Activated T-helper 1 cell treated with anti-CD3 and anti-CD28 coated beads, Interleukin-2, amount 50 U/mL, for 16 hours (primary cell): ENCODE data around the gene SNHG17.
"Not testable (repeated sequence)": the region's sequence is repeated elsewhere in the genome, so short reads cannot be mapped to it uniquely, and the experiment has no call there.

Experiments
- DNase-seq, 2 donors: peaks; one replicate each; pipeline ENCODE4 v3.0.0-alpha.2; 2020; ENCODE audit warnings: low read depth in 1 of 2, low spot score in 1 of 2

The SNHG17 gene

DNA sequence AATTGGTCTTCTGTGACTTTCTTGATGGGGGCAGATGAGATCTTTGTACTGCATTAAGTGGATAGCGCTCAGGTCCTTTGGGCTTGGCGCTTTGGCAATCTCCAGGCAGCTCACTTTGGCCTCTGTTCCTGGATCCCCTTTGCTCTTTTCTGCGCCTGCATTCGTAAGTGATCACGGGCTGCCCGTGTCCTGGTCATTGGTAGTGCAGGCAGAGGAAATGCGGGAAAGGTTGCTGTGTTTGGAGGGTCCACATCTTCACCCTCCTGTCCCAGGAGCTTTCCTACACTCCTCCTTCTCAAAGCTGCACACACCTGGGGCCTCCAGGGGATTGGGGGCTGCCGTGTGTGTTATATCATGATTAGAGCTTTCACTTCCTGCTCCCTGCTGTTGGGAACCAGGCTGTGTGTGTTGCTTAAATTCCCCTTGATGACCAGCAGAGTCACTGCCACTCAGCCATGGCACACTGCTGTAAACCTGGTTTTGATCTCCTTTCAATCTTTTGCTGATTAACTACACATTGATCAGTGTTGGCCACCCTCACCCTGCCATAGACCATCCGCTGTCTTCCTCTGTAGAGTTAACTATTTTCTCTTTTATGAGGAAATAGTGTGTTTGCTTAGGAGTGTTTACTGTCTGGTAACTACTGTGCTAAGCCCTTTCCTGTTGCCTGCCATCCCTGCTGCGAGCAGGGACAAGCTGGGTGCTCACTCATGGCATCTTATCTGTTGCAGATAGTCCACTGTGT is 13.0 kb upstream of the SNHG17 start:
- DNase-seq = no peak

DNA sequence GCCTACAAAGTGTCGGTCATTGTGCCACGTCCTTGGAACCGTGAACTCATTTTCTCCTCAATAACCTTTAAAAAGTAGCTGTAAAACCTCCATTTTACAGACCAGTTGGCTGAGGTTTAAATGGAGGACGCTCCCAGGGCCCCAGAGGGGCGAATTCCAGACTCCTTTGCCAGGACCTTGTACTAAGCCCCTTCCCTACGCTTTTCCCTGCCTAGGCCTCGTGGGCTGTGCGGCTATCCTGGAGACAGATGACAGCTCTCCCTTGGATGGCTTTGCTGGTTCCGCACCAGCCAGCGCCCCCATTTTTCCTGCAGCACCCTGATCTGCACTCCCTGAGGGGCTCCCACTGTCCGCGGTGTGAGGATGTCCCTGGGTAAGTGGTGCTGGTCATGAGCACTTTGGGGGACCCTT is 12.1 kb upstream of the SNHG17 start:
- DNase-seq = no peak

DNA sequence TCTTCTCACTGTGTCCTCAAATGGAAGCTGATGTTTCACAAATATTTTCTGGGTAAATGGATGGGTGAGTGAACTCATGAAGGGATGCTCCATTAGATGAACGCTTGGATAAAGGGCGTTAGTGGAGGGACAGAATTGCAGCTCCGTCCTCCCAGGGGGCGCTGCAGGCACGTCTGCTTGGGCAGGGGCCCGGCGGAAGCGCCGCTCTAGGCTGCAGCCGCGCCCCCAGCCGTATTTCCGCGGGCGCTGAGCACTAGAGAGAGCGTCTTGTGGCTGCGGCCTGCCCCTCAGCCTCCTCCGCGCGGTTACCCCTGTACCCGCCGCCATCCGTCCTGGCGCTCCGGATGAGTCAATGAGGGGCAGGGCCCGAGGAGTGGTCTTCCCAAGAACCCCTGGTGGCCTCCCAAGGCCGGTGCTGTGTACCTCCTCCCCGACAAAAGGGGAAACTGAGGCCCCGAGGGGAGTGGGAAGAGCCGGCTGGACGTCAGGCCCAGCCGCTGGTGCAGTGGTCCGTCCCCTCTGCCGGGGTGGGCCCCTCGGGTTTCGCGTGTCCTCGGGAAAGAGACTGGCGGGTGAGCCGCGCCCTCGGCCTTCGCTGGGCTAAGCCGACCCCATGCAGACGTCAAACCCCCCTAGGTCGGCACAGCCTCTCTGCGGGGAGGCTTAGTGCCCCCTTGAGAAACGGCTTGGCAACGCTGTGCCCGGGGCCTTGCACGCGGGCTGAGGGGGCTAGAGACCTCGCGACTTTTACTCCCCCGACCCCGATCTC is 11.5 kb upstream of the SNHG17 start:
- DNase-seq = peak; percentile 89

DNA sequence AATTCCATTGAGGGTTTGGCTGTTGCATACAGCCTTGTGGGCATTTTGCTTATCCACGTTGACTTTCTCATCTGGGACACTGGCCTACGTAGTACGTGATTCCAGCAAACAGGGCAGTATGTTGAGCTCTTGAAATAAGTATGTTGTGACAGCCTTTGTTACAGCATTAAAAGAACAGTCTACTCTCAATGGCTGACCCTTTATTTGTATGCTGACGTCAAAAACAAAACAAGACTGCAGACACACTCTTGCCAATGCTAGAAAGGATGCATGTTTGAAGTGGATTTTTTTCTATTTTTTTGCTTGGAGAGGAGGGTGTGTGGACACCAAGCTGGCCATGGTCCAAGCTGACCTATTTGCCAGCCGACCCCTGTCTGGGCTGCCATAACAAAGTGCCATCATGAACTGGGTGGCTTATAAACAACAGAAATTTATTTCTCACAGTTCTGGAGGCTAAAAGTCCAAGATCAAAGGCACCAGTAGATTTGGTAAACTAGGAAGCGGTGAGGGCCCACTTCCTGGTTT is 10.8 kb upstream of the SNHG17 start:
- no peak for DNase-seq

DNA sequence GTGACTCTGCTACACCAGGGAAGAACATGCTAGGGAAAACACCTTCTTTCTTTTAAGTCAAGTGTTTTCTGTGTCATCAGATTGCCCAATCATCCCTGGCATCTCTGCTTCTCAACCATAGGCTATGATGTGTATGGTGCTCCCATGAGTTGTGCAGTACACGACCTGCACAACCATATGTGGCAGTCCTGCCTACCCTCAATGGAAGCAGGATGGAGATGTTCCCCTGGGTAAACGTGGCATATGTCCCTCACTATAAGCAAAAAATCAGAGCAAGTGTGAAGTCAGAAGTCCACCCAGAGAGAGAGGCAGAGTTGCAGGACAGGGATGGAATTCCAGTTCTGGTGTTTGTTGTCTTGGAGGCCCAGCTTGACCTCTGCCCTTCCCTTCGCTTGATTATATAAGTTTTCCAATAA is 10.3 kb upstream of the SNHG17 start:
- no peak for DNase-seq

DNA sequence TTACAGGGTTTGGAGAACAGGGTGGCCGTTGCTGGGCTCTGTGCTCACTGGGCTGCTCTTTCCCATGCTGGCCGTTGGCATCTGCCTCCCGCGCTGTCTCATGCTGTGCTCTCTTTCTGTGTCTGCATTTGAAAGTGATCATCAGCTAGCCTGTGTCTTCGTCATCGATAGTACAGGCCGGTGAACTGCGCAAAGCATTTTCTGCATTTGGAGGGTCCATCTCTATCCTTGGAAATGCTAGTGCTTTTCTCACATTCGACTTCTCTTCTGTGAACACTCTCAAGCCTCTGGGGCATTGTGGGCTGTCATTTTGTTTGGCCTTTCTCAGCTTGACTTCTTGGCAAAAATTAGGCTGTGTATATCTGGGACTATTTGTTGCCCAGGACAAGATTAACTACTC is 6.8 kb upstream of the SNHG17 start:
- DNase-seq = no peak

DNA sequence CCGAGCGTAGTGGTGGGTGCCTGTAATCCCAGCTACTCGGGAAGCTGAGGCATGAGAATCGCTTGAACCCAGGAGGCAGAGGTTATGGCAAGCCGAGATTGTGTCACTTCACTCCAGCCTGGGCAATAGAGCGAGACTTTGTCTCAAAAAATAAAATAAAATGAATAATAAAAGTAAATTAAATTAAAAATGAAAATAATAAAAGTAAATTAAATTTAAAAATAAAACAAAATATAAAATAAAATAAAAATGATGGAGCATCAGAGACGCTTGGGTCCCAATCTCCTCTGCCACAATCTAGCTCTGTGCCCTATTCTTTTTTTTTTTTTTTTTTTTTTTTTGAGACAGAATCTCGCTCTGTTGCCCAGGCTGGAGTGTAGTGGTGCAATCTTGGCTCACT is 6.0 kb upstream of the SNHG17 start:
- DNase-seq = not testable (repeated sequence)

DNA sequence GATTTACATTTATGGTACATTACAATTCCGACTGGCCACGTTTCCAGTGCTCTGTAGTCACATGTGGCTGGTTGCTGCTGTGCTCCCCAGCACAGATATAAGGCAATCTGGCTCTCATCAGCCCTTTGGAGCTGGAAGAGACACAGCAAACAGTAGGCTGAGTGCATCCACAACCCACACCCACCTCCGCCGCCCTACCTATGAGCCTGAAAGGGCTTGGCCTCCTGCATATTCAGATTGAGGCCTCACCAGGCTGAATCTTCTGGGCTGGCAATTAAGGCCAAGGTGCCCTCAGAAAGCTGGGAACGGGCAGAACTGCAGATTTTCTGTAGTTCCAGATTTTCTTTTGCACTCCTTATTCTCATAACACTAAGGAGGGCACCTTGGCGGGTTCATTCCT is 2.7 kb upstream of the SNHG17 start:
- no peak for DNase-seq

DNA sequence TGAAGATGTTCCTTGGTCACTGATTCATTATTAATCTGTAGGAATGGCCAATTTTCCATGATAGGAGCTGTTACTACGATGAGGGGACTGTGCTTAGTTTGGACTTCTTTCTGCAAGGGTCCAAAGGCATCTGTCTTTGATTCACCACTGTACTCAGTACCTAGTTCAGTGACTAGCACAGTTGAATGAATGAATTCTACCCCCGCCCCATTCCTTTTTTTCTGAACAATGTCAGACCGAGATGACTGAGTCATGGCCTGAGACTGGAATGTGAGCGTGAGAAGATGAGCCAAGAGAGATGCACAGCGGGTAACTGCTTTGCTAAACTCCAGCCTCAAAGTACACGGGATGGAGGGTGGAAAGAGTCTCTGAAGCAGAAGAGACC is 419 bp upstream of the SNHG17 start:
- no peak for DNase-seq

DNA sequence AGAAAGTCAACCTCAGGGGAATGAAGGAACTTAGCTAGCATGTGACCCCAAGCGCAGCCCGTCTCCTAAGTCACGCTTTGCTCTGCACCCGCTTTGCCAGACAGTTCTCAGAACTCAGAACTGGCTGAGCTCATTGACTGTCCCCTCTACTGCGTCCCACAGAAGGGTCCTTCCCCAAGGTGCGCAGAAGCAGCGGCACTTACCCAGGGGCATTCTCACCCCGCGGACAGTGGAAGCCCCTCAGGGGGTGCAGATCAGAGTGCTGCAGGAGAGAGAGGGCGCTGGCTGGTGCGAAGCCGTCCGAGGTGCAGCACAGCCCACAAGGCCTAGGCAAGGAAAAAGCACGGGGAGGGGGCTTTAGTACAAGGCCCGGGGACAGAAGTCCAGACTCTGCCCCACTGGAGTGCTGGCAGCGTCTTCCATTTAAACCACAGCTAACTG is 807 bp downstream of the SNHG17 start:
- DNase-seq = no peak

DNA sequence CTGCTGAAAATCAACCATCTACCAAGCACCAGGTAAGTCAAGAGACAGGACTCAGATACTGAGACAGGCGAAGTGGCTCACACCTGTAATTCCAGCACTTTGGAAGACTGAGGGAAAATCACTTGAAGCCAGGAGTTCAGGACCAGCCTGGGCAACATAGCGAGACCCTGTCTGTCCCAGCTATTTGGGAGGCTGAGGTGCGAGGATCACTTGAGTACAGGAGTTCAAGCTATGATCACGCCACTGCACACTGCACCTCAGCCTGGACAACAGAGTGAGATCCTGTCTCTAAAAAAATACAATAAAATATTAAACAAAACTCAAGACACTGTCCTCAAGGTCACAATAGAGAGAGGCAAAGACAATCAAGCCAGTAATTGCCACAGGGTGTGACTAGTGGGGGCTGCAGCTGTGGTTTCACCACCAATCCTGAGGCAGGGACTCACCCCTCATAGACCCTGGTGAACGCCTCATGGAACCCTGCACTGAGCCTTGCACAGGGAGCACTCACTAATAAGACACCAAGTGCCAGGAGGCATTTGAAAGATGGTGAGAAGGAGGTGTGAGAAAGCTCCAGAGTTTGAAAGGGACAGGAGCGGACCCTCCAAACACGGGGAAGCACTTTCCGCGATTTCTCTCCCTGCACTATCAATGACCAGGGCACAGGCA is 1.7 kb downstream of the SNHG17 start:
- DNase-seq = no peak

DNA sequence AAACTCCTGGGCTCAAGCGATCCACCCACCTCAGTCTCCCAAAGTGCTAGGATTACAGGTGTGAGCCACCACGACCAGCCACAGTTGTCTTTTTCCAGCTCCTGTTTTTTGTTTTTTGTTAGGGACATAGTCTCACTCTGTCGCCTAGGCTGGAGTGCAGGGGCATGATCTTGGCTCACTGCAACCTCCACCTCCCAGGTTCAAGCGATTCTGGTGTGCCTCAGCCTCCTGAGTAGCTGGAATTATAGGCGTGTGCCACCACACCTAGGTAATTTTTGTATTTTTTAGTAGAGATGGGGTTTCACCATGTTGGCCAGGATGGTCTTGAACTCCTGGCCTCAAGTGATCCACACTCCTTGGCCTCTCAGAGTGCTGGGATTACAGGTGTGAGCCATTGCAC is 2.3 kb downstream of the SNHG17 start:
- DNase-seq = not testable (repeated sequence)

DNA sequence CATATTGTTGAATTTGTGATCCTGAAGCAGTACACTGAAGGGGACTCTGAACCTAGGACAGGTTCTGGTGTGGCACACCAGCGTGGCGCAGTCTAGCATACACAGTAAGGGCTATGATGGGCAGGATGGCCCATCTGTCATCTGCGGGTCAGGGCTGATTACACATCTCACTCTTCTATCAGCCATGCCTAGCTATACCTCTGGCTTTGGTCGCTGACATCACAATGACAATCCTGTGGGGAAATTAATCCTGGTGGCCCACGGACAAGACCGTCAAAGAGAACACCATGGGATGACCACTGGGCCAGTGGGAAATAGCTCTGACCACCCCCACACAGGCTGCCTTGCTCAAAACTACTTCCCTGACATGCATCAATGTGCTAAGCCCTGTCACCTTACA is 2.8 kb downstream of the SNHG17 start:
- no peak for DNase-seq

DNA sequence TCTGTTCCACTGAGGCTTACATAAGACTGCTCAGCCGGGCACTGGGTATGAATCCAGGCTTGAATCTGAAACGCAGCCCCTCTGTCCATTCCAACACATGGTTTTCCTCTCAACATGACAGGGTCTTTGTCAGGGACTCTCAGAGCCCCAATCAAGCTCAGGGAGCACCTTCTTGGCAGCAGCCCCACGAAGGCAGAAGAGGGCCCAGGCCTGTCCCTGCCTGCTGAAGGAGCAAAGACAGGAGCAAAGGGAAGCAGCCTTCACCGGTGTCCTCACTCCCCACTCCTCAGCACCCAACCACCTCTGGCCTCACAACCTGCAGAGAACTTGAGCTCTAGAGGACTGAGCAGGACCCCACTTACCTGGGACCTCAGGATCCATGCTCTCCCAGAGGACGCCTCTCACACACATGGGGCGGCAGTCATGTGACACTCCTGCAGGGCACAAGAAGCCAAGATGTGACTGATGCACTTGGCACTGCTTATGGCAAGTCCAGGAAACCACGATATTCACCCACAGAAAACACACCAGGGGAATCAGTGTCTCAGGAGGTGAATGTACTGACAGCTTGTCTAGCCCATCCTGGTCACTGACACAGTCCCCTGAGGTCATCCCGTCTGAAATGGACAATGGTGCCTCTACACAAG is 4.3 kb downstream of the SNHG17 start:
- DNase-seq = no peak

DNA sequence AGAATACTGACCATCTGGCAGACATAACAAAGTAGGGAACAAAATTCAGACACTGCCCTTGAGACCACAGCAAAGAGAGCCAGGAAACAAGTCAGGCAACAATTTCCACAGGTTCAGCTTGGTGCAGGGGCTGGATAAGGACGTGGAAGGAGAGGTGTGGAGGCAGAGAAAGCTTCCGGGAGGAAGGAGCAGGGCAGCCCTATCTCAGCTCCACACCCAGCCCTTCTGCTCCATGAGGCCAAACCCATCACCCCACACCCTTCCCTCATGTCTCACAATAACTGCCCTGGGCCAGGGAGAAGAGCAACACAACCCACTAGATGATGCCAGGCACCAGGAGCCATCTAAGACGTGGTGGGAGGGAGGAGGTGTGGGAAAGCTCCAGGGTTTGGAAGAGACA is 5.8 kb downstream of the SNHG17 start:
- no peak for DNase-seq

DNA sequence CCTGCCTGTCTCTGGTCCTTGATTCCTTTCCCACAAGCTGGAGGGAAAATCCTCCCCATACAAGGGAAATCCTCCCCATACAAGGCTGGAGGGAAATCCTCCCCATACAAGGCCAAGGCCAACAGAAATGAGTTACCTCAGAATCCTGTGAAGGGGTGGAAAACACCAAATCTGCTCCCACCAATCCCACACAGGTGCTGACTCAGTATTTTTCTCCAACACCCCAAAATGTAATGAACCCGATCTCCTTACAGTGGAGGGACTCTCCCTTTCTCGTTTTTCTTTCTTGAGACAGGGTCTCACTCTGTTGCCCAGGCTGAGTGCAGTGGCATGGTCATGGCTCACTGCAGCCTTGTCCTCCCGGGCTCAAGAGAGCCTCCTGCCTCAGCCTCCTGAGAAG is 6.3 kb downstream of the SNHG17 start:
- no peak for DNase-seq

DNA sequence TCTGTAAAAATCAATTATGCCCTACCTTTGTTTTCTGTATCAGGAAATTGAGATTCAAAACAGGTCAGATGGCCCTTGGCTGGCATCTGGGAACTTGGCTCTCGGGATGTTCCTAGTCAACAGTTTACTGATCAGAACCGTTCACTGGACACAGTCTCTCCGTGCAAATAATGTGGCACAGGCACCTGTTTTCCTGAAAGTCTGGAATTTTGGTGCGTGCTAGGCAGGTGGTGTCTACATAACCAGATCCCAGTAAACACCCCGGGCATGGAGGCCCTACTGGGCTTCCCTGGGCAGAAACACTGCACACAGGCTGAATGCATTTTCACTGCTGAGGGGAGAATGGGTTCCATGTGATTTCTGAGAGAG is 7.5 kb downstream of the SNHG17 start:
- DNase-seq = no peak

DNA sequence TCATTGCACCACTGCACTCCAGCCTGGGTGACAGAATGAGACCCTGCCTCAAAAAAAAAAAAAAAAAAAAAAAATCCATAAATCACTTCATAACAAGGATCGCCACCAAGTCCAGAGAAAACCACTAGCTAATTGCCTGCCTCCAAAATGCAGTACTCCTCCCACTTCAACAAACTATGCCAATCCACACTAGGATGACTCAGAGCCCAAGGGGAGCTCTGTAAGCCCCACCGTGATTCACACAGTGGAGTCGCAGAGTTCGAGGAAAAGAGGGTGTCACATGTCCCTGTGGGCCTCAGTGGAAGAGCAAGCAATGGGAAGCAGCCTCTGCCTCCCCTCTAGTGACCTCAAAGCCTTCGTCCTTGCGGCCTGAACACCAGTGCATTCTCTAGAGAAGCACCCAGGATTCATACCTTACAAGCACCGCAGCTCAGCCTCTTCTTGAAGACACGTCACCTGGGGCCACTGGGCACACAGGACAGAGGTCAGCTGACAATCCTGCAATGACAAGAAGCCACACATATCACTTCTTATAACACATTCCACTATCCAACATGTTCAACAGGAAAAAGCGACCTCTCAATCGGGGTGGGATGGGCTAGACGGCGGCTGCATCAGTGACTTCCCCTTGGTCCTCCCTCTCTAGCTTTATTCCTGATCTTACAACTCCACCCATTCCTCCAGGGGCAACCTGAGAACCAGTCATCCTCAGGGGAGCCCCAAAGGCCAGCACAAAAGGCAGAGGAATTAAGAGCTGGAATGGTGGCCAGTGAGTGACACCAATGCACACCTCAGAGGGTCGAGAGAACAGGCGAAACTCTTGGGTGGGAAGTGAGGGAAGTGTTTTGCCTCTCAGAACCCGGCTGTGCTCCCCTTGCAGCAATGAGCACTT is 8.9 kb downstream of the SNHG17 start:
- DNase-seq = no peak

DNA sequence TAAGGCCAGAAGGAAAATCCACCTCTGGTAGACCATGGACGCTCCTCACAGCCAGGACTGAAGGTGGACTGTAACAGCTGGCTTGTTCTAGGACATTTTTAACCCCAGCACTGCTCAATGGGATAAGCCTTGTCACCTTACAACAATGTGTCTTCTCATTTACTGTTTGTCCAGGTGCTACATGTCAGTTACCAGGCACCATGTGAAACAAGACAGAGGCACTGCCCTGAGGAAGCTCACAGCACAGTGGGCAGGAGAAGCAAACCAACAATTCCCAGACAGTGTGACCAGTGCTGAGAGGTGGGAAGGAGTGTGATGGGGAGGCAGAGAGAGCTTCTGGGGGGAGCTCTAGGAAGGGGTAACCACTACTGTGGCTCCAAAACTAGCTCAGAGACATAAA is 10.7 kb downstream of the SNHG17 start:
- no peak for DNase-seq

DNA sequence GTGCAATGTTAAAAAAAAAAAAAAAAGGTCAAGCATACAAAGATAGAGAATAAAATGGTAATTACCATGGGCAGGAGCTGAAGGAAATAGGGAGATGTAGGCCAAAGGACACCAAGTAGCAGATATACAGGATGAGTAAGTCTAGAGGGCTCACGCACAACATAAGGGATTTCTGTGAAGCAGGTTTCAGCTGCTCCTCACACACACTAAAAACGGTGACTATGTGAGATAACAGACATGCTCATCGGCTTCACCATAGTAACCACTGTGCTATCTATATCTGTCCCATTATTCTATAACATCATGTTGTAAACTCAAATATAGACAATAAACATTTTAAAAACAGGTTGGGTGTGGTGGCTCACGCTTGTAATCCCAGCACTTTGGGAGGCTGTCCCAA is 11.6 kb downstream of the SNHG17 start:
- no peak for DNase-seq

DNA sequence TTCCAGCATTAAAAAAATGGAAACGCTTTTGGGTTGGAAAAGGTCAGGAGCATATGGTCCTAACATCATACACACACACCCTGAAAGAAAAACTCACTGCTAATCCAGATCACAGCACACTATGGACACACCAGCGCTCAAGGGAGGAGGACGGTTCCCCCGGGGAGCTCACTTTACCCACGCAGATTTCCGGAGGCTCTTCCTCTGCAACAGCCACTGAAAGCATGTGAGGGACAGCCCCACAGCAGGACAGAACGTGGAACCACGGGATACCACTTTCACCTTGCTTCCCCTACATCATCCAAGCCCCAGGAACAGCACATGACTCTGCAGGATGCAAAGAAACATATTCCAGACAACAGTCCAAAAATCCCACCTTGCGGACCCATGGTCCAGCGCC is 13.2 kb downstream of the SNHG17 start:
- no peak for DNase-seq
